Measurements from ENCODE around the gene CDC42BPG. TPM values are rescaled to one million over a fixed set of nuclear protein-coding genes. Genes with fewer than 3 reads are reported as not detected.

Gene CDC42BPG
- total RNA-seq, 1 donor from 2014 or later, result 0.64 TPM

DNA sequence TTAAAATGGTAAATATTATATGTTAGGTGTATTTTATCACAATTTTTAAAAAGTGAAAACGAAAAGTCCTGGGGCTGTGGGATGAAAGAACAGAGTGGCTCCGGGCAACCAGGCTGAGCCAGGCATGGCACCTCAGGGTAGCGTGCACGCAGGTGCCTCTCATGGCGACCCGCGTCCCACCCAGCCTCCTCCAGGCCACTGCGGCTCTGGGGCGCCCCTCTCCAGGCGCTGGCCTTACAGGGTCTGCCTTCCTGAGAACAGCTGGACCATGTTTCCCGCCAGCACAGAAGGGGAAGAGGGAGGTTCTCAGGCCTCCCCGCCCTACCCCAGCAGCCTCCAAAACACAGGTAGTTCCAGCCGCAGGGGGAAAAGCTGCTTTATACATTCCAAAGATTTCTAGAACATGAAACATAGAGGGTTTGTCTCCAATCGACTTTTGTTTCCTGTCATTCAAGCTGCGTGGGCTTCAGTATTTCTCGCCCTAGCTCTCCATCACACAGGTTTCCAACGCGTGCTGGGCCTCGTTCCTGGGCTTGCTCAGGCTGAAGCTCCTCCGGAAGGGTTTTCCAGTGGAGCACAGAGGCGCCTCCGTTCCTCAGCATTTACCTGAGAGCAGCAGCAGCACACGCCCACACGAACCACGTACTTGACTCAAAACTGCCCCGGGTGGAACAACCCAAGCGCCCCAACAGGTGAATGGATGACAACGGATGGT lies 23.5 kb upstream of the CDC42BPG start:
- no peak for DNase-seq (ENCODE audit: extremely low read depth, low read depth, low spot score)

GRCh38 chr11:64866173-64866491 lies 21.7 kb upstream of the CDC42BPG start:
- no peak for DNase-seq (ENCODE audit: extremely low read depth, low read depth, low spot score)

DNA sequence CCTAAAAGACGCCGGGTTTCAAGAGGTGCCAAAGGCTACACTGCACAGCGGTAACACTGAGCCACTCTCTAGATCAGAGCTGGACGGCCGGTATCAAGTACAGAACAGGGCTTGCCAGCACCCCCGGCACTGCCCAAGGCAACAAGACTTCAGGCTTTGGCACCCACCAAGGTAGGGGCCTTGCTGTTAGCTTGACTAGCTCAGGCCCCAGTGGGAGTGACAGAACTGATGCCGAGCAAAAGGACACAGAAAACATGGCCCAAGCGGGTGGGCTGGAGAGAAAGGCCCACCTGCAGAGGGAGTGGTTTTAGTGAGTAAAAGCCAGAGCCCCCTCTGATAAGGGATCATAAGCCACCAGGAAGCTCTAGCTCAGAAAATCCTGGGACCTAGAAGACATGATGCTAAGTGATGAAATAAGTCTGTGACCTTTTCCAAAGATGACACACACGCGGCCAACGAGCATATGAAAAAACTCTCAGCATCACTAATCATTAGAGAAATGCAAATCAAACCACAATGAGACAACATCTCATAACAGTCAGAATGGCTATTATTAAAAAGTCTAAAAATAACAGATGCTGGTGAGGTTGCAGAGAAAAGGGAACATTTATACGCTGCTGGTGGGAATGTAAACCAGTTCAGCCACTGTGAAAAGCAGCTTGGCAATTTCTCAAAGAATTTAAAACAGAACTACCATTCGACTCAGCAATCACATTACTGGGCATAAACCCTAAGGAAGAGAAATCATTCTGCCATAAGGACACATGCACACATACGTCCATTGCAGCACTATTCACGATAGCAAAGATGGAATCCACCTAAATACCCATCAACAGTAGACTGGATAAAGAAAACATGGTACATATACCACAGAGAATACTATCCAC lies 21.1 kb upstream of the CDC42BPG start:
- DNase-seq (ENCODE audit: extremely low read depth, low read depth, low spot score), result no peak

DNA sequence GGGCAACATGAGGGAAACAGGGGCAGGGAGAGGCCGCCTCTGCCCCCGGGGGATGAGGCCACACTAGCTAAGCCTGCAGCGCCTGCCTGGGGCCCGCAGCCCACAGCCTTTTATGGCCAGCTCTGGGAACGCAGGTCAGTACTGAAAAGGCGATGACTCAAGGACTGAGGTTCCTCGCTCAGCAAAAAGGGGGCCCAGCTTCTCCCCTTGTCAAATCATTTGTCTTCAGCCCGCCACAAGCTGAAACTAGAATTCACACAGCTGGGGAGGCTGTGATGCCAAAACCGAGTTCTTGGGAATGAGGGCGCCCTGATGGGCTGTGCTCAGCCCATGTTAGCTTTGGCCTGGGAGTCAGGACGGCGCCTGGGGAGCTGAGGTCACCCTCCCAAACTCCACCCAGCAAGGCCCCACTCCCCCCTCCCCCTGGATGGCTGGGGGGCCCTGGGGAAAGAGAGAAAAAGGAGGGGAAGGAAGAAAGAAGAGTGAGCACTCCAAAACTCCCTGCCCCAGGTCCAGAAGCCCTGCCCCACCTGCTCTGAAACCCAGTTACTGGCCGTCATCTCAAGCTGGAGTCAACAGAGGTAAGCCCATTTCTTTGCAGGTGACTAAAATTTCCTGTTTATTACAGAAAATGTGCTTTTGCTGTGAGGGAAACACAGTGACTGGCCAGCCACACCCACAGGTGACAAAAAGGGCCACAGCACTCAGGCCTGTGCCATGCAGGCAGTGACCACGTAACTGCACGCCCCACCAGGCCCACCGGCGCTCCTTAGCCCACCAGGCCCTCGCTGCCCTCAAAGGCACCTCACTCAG lies 20.2 kb upstream of the CDC42BPG start:
- no peak for DNase-seq (ENCODE audit: extremely low read depth, low read depth, low spot score)

DNA sequence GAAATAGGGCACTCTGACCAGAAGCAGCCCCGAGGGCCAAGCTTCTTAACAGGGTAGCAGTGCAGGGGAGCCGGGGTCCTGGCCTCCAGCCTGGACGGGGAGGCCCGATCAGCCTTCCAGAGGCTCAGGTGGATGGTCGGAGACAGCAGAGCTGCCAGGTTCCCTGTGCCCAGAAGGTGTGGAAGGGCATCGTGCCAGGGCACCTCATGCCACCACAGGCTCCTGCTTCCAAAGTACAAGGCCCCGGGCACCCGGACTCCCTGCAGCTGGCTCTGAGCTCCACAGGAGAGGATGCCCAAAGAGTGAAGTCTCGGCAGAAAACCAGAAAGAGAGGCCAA lies 19.7 kb upstream of the CDC42BPG start:
- DNase-seq (ENCODE audit: extremely low read depth, low read depth, low spot score), result no peak

- DNase-seq (ENCODE audit: extremely low read depth, low read depth, low spot score), result no peak
These were observed 19.1 kb upstream of the CDC42BPG start for GRCh38 chr11:64863391-64864060.

GRCh38 chr11:64862987-64863390 lies 18.5 kb upstream of the CDC42BPG start:
- no peak for DNase-seq (ENCODE audit: extremely low read depth, low read depth, low spot score)

- no peak for DNase-seq (ENCODE audit: extremely low read depth, low read depth, low spot score)
These were observed 16.9 kb upstream of the CDC42BPG start for GRCh38 chr11:64861227-64861975.

DNA sequence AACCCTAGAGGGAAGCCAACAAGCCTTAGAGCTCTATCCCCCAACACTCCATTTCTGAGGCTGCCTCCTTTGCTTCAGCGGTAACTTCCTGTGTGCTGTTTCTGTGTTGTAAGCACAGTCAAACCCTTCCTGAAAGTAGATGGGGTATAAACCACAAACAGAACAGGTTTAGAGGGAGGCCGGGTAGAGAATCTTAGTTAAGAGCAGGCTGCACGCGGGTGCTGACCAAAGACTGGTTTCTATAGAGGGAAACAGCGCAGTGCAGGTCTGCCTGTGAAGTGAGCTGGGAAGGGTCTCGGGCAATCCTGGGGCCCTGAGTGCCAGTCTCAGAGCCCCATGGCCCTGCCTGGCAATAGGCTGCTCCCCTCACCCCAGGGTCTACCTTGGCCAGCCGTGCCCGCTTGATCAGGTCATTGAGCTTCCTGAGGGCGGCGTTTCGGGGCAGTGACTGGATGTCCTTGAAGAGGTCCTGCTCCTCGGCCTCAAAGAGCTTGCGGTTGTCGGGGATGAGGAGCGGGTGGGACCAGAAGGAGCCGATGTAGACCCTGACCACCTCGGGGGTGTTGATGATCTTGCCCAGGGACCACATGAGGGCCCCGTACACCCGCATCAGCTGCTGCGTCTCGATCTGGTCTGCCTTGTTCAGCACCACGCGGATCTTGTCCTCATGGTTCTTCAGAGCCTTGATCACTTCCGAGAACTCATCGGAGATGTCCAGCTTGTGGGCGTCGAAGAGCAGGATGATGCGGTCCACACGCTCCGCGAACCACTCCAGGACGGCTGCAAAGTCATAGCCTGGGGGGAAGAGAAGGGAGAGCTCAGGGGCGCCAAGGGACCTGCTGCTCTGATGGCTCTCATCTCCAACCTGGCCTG lies 15.3 kb upstream of the CDC42BPG start:
- no peak for DNase-seq (ENCODE audit: extremely low read depth, low read depth, low spot score)

- DNase-seq (ENCODE audit: extremely low read depth, low read depth, low spot score), result no peak
These were observed 14.2 kb upstream of the CDC42BPG start for GRCh38 chr11:64858467-64859263.

DNA sequence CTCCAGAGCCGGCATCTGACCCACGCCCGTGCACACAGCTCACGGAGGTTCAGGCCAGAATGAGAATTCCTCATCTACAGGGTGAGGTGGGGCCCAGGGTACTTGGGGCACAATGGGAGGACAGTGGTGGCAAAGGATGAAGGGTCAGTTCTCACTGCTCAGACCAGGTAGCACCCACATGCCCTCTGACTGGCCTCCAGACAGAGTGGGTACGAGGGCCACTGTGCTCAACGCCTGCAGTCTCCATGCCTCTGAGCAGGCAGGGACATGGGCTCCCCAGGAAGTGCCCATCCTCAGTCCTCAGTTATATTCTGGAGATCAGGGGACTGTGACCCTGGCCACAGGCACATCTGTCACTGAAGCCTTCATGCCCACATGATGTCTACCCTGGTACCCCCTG lies 13.0 kb upstream of the CDC42BPG start:
- no peak for DNase-seq (ENCODE audit: extremely low read depth, low read depth, low spot score)

- no peak for DNase-seq (ENCODE audit: extremely low read depth, low read depth, low spot score)
These were observed 12.2 kb upstream of the CDC42BPG start for GRCh38 chr11:64856382-64857227.

- no peak for DNase-seq (ENCODE audit: extremely low read depth, low read depth, low spot score)
These were observed 11.3 kb upstream of the CDC42BPG start for GRCh38 chr11:64855596-64856304.

DNA sequence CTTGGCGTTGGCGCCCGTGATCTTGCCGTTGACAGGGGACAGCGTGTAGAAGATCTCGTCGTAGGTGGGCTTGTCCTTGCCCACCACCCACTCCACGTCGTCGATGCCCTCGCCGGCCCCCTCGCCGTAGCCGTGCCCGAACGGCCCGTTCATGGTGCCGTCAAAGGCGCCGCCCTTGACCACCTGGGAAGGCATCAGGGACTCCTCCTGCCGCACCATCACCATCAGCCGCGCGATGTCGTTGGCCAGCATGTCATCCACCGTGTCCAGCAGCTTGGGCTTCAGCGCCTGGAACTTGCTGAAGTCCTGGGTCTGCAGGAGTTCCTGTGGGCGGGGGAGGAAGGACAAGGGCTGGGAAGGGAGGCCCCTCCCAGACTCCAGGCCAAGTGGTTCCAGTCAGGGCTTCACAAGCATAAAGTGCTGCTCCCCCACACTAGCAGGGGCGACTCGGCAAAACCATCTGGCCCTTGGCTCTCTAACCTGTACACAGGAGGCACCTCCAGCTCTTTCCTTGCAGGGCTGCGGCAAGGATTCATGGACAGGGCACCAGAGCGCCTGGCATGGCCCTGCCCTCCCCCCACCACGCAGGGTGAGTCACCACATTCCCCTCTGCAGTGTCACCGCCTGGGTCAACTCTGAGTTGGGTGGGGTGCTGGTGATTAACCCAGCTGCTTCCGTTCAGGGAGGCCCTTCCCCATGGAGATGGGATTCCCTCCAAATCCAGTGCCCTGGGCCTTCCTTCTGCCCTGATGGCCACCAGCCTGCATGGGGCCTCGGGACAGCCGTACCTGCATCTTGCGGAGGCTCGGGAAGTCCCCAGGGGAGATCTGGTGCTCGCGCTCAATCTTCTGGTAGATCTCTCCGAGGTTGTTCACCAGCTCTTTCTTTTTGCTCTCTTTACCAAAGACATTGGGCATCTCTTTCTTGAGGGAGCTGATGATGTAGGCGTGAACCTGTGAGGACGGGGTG lies 10.4 kb upstream of the CDC42BPG start:
- DNase-seq (ENCODE audit: extremely low read depth, low read depth, low spot score), result no peak

GRCh38 chr11:64854157-64854533 lies 9.7 kb upstream of the CDC42BPG start:
- DNase-seq (ENCODE audit: extremely low read depth, low read depth, low spot score), result no peak

GRCh38 chr11:64853709-64854108 lies 9.3 kb upstream of the CDC42BPG start:
- DNase-seq (ENCODE audit: extremely low read depth, low read depth, low spot score), result no peak
